GM06990 (cell line): ENCODE measurements around the gene IRF9.
A peak's percentile ranks its signal among the peaks of the same experiment; 100 is the strongest.

Experiments
- DNase-seq: peaks from one replicate; pipeline ENCODE4 v3.0.0-alpha.2; 2011; ENCODE audit not compliant: insufficient read length; ENCODE audit errors: extremely low read depth
- H3K27me3 ChIP-seq: replicated peaks from 2 replicates; pipeline ENCODE4 v1.6.0; 2011; ENCODE audit warnings: low read length; ENCODE audit not compliant: control insufficient read depth, insufficient read depth
- H3K36me3 ChIP-seq: 2 replicates; pipeline ENCODE4 v1.5.1; 2011; ENCODE audit warnings: low read length; ENCODE audit not compliant: control insufficient read depth, insufficient read depth
- H3K4me3 ChIP-seq: replicated peaks from 2 replicates; pipeline ENCODE4 v1.5.1; 2011; ENCODE audit warnings: low read depth, mild to moderate bottlenecking, control low read depth, low read length
- TF ChIP-seq, protein P1 (sequence below): IDR thresholded peaks from 2 replicates; pipeline ENCODE4 v1.5.1; 2011; ENCODE audit warnings: low read length, control low read depth, mild to moderate bottlenecking, inconsistent platforms; ENCODE audit not compliant: insufficient read depth, poor library complexity, severe bottlenecking

IRF9 gene

DNA sequence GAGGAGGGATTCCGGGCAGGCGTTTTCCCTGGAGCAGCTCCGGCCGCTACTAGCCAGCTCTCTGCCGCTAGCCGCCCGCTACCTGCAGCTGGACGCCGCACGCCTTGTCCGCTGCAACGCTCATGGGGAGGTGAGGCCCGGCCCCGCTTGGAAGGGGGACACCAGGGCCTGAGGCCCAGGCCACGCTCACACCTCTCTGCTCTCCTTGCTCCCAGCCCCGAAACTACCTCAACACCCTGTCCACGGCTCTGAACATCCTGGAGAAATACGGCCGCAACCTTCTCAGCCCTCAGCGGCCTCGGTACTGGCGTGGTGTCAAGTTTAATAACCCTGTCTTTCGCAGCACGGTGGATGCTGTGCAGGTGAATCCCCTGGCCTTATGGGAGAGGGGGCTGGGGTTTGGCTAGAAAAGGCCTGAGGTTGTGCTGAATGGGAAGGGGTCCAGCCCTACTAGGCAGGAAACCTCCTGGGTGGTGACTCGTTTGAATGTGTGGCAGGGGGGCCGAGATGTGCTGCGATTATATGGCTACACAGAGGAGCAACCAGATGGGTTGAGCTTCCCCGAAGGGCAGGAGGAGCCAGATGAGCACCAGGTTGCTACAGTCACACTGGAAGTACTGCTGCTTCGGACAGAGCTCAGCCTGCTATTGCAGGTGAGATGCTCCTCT lies 13.2 kb upstream of the IRF9 start:
- no peak for DNase-seq
- TF ChIP-seq, protein P1, sequence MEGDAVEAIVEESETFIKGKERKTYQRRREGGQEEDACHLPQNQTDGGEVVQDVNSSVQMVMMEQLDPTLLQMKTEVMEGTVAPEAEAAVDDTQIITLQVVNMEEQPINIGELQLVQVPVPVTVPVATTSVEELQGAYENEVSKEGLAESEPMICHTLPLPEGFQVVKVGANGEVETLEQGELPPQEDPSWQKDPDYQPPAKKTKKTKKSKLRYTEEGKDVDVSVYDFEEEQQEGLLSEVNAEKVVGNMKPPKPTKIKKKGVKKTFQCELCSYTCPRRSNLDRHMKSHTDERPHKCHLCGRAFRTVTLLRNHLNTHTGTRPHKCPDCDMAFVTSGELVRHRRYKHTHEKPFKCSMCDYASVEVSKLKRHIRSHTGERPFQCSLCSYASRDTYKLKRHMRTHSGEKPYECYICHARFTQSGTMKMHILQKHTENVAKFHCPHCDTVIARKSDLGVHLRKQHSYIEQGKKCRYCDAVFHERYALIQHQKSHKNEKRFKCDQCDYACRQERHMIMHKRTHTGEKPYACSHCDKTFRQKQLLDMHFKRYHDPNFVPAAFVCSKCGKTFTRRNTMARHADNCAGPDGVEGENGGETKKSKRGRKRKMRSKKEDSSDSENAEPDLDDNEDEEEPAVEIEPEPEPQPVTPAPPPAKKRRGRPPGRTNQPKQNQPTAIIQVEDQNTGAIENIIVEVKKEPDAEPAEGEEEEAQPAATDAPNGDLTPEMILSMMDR = no peak
- H3K36me3 ChIP-seq = peaks cover 39% of the 10 kb centered on the region

DNA sequence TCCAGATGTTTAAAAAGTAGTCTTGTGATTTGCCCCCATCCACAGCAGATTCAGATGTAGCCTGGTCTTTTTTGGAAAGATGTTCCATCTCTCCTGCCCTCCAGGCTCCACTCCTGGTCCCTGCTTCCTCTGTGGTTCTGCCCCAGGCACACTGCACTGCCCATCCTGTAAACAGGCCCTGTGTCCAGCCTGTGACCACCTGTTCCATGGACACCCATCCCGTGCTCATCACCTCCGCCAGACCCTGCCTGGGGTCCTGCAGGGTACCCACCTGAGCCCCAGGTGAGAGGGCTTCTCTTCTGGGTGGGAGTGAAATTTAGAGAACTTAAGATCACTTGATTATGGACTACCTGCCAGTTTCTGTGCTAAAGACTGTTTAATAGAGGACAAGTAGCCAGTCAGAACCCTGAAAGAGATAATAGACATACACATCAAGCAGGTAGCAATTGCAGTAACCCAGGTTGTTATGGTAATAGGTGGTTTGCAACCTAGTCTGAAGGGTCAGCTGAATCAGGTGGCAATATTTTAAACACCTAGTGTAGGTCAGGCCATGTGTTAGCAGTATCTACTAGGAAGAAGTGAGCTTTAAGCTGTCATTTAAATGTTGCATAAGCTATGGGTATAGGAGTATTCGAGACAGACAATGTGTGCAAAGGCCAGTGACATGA lies 11.6 kb upstream of the IRF9 start:
- Histone ChIP-seq H3K27me3 (no peaks in the 10 kb centered on the region), H3K36me3 (peaks cover 31% of the 10 kb centered on the region), H3K4me3 (no peak overlapping the region)
- TF ChIP-seq, protein P1 = no peak
- no peak for DNase-seq

More for the DNA sequence above, 13.2 kb upstream of the IRF9 start:
- Histone ChIP-seq H3K27me3 (no peaks in the 10 kb centered on the region), H3K4me3 (peak overlapping the region; percentile 100)

DNA sequence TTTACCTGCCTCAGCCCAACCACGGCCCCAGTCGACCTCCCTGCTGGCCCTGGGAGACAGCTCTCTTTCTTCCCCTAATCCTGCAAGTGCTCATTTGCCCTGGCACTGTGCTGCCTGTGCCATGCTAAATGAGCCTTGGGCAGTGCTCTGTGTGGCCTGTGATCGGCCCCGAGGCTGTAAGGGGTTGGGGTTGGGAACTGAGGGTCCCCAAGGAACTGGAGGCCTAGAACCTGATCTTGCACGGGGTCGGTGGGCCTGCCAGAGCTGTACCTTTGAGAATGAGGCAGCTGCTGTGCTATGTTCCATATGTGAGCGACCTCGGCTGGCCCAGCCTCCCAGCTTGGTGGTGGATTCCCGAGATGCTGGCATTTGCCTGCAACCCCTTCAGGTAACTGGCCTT lies 11.0 kb upstream of the IRF9 start:
- TF ChIP-seq, protein P1 = no peak
- DNase-seq = no peak
- peaks cover 31% of the 10 kb centered on the region for H3K36me3 ChIP-seq

DNA sequence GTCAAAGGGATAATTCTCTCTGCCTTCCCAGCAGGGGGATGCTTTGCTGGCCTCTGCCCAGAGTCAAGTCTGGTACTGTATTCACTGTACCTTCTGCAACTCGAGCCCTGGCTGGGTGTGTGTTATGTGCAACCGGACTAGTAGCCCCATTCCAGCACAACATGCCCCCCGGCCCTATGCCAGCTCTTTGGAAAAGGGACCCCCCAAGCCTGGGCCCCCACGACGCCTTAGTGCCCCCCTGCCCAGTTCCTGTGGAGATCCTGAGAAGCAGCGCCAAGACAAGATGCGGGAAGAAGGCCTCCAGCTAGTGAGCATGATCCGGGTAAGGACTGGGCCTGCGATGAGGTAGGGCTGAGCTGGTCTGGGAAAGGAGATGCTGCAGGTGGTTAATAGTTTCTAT lies 10.5 kb upstream of the IRF9 start:
- DNase-seq = no peak
- TF ChIP-seq, protein P1 = no peak
- H3K36me3 ChIP-seq = peaks cover 32% of the 10 kb centered on the region

More for the DNA sequence above, 11.0 kb upstream of the IRF9 start:
- Histone ChIP-seq H3K27me3 (no peaks in the 10 kb centered on the region), H3K4me3 (no peak overlapping the region)

DNA sequence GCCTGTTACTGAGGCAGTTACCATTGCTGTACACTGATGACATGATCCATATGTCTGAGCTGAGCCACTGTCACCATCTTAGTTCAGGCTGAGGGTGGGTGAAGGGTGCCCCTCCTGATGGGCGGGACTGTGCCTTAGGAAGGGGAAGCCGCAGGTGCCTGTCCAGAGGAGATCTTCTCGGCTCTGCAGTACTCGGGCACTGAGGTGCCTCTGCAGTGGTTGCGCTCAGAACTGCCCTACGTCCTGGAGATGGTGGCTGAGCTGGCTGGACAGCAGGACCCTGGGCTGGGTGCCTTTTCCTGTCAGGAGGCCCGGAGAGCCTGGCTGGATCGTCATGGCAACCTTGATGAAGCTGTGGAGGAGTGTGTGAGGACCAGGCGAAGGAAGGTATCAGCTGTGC lies 10.1 kb upstream of the IRF9 start:
- Histone ChIP-seq H3K27me3 (no peaks in the 10 kb centered on the region), H3K4me3 (no peak overlapping the region), H3K36me3 (peaks cover 33% of the 10 kb centered on the region)
- TF ChIP-seq, protein P1 = no peak
- no peak for DNase-seq

More for the DNA sequence above, 10.5 kb upstream of the IRF9 start:
- Histone ChIP-seq H3K4me3 (no peak overlapping the region), H3K27me3 (no peaks in the 10 kb centered on the region)
